Body of pancreas (tissue), 4 donors: ENCODE data around the gene LTBP2. TPM values are rescaled to one million over a fixed set of nuclear protein-coding genes. Genes with fewer than 3 reads are reported as not detected.

Experiments used
- ATAC-seq: fragments of 150-250 bp; one replicate; pipeline ENCODE4 v1.9.1; 2016
- DNase-seq, 4 donors: peaks; one replicate each; pipeline ENCODE4 v3.0.0-alpha.2; 2019
- H3K27ac ChIP-seq, 4 donors: fragments of 200-600 bp; sonication (generic); 1 replicate in 3 of 4; 2 replicates in 1 of 4; pipeline versions ENCODE4 v1.5.1 to v1.6.1; 2016 to 2019; ENCODE audit warnings: mild to moderate bottlenecking in 1 of 4, mixed read lengths in 1 of 4, moderate library complexity in 1 of 4
- H3K27me3 ChIP-seq, 2 donors: fragments of 200-600 bp; sonication (generic); one replicate each; pipeline ENCODE4 v1.6.0; 2016; ENCODE audit warnings: mild to moderate bottlenecking in 1 of 2
- H3K36me3 ChIP-seq, 2 donors: fragments of 200-600 bp; sonication (generic); replicated peaks in 1 of 2; 2 replicates each; pipeline ENCODE4 v1.5.1; 2016; ENCODE audit warnings: low read depth in 2 of 2; ENCODE audit not compliant: insufficient read depth in 1 of 2
- H3K4me1 ChIP-seq: fragments of 200-600 bp; sonication (generic); one replicate; pipeline ENCODE4 v1.6.0; 2016
- H3K4me3 ChIP-seq, 2 donors: fragments of 200-600 bp; sonication (generic); 1 replicate in 1 of 2; 2 replicates in 1 of 2; pipeline ENCODE4 v1.5.1; 2016 to 2019
- H3K9me3 ChIP-seq, 3 donors: fragments of 200-600 bp; sonication (generic); 1 replicate in 2 of 3; 2 replicates in 1 of 3; pipeline ENCODE4 v1.5.1; 2016
- POLR2A ChIP-seq, 3 donors: fragments of 450-650 bp; IDR thresholded peaks; one replicate each; pipeline ENCODE4 v1.6.1; 2016; ENCODE audit warnings: antibody characterized with exemption in 3 of 3, mild to moderate bottlenecking in 2 of 3
- WGBS, 2 donors: methylation state at CpG; one replicate each; pipeline ENCODE4 v1.1.5; 2017; 5-methylcytosine and 5-hydroxymethylcytosine counted together
- intact Hi-C: fragments of 100-400 bp; cut with DNase I; formaldehyde crosslinking; loops from one replicate; pipeline ENCODE4 v1.15.1; 2023
- total RNA-seq, 2 donors: library from RNA; depleted of rRNA; stranded (reverse); fragments of >200 nt; gene quantifications; one replicate each; pipeline ENCODE4 v1.1.0, GENCODE V29; 2016
- TF ChIP-seq, protein P1 (sequence below), 7 experiments: fragments of 450-650 bp in 4 of 7; fragments of 200-600 bp in 3 of 7; sonication (generic) in 3 of 7; IDR thresholded peaks; one replicate each; pipeline ENCODE4 v1.5.1; 2016 to 2019; ENCODE audit warnings: antibody characterized with exemption in 7 of 7

The LTBP2 gene
- total RNA-seq, 2 donors from 2014 or later, result 15.8 to 20.4 TPM

- 87 to 93% methylated on average over 3 to 10 of the region's 10 CpGs for WGBS, 2 donors
- Histone ChIP-seq H3K27me3 (no peaks in the 10 kb centered on the region), H3K9me3 (no peaks in the 10 kb centered on the region), H3K4me1 (no peaks in the 10 kb centered on the region), H3K4me3 (no peak overlapping the region), H3K36me3 (no peaks in the 10 kb centered on the region), H3K27ac (no peak overlapping the region)
- no peak for ATAC-seq
- TF ChIP-seq, protein P1, sequence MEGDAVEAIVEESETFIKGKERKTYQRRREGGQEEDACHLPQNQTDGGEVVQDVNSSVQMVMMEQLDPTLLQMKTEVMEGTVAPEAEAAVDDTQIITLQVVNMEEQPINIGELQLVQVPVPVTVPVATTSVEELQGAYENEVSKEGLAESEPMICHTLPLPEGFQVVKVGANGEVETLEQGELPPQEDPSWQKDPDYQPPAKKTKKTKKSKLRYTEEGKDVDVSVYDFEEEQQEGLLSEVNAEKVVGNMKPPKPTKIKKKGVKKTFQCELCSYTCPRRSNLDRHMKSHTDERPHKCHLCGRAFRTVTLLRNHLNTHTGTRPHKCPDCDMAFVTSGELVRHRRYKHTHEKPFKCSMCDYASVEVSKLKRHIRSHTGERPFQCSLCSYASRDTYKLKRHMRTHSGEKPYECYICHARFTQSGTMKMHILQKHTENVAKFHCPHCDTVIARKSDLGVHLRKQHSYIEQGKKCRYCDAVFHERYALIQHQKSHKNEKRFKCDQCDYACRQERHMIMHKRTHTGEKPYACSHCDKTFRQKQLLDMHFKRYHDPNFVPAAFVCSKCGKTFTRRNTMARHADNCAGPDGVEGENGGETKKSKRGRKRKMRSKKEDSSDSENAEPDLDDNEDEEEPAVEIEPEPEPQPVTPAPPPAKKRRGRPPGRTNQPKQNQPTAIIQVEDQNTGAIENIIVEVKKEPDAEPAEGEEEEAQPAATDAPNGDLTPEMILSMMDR (IDR thresholded peaks at IDR 0.05), result no peak
- TF ChIP-seq POLR2A (IDR thresholded peaks at IDR 0.05), result no peak
- intact Hi-C loops, result no loop called here
- no peak for DNase-seq
Measured at GRCh38 chr14:74526854-74527585, 85.0 kb downstream of the LTBP2 start.

GRCh38 chr14:74525361-74525851 lies 86.6 kb downstream of the LTBP2 start:
- 39 to 48% methylated on average over 3 to 4 of the region's 4 CpGs for WGBS, 2 donors
- H3K9me3 ChIP-seq, result no peaks in the 10 kb centered on the region
- no peak overlapping the region for H3K4me3 ChIP-seq
- DNase-seq, result no peak
- no peaks in the 10 kb centered on the region for H3K27me3 ChIP-seq
- ATAC-seq, result no peak
- H3K27ac ChIP-seq, result no peak overlapping the region
- TF ChIP-seq POLR2A (IDR thresholded peaks at IDR 0.05), result no peak
- TF ChIP-seq, protein P1 (IDR thresholded peaks at IDR 0.05), result no peak
- no peaks in the 10 kb centered on the region for H3K4me1 ChIP-seq
- H3K36me3 ChIP-seq, result no peaks in the 10 kb centered on the region
- intact Hi-C loops, result no loop called here

GRCh38 chr14:74524812-74525135 lies 87.3 kb downstream of the LTBP2 start:
- Histone ChIP-seq H3K27ac (no peak overlapping the region), H3K4me3 (no peak overlapping the region), H3K36me3 (no peaks in the 10 kb centered on the region), H3K27me3 (no peaks in the 10 kb centered on the region), H3K9me3 (no peaks in the 10 kb centered on the region), H3K4me1 (no peaks in the 10 kb centered on the region)
- ATAC-seq (no peak), DNase-seq (no peak)
- TF ChIP-seq POLR2A (IDR thresholded peaks at IDR 0.05), result no peak
- TF ChIP-seq, protein P1 (IDR thresholded peaks at IDR 0.05), result no peak
- intact Hi-C loops, result no loop called here

DNA sequence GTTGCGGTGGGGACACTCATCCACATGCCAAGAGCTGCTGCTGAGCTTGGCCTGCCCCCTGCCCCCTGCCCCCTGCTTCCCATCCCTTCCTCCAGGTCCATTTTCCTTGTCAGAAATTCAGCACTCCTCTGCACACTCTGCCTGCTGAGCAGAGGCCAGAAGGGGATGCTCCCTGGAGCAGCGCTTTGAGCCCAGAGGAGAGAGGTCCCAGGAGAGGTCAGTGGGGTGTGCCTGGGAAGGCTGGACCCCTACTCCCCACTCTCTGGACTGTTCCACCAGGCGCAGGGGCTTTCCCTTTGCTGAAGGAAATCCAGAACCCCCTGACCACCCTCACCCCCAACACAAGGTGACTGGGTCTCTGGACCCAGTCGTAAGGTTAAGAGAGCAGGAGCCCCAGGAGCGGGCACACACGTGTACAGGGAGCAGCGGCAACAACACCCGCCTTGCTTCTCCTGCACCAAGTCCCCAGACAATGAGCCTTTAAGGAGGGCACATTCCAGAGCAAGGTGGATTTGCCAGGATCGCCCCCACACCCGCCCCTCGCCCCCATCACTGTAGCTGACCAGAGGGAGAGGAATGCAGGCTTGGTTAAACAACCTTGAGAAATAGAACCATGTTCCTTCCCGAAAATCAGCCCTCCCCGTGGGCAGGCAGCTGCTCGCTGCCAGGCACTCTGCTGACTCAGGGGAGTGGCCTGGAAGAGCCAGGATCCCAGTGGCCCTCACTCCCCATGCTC lies 87.8 kb downstream of the LTBP2 start:
- peak in 1 of 4 donors; percentile 12 for DNase-seq
- WGBS, 2 donors, result 70 to 73% methylated on average over 6 to 14 of the region's 14 CpGs
- intact Hi-C loops, result no loop called here
- Histone ChIP-seq H3K36me3 (no peaks in the 10 kb centered on the region), H3K27me3 (no peaks in the 10 kb centered on the region), H3K9me3 (no peaks in the 10 kb centered on the region), H3K27ac (no peak overlapping the region), H3K4me1 (no peaks in the 10 kb centered on the region), H3K4me3 (no peak overlapping the region)
- TF ChIP-seq, protein P1 (IDR thresholded peaks at IDR 0.05), result no peak
- TF ChIP-seq POLR2A (IDR thresholded peaks at IDR 0.05), result no peak
- peak; percentile 21 for ATAC-seq
